DOHH2 (cell line): ENCODE measurements around the gene DNM1.

Experiments
- H3F3A ChIP-seq: fragments of 200-600 bp; sonication (generic), shearing (Covaris generic); 2 replicates; pipeline ENCODE4 v1.6.0; 2016; ENCODE audit warnings: antibody characterized with exemption, mild to moderate bottlenecking; ENCODE audit not compliant: control insufficient read depth, insufficient read depth
- H3K27ac ChIP-seq: fragments of 200-600 bp; sonication (generic); 2 replicates; pipeline ENCODE4 v1.5.1; 2014; ENCODE audit warnings: low read depth, mild to moderate bottlenecking, low read length, moderate library complexity
- H3K27me3 ChIP-seq: fragments of 200-600 bp; sonication (generic); 2 replicates; pipeline ENCODE4 v1.6.1; 2014; ENCODE audit warnings: mild to moderate bottlenecking, low read length, mixed read lengths; ENCODE audit not compliant: control insufficient read depth
- H3K36me3 ChIP-seq: fragments of 200-600 bp; sonication (generic); 2 replicates; pipeline ENCODE4 v1.6.1; 2014; ENCODE audit warnings: mild to moderate bottlenecking, low read length, moderate library complexity, mixed read lengths; ENCODE audit not compliant: control insufficient read depth
- H3K4me1 ChIP-seq: fragments of 200-600 bp; sonication (generic); 2 replicates; pipeline ENCODE4 v1.6.1; 2014; ENCODE audit warnings: mild to moderate bottlenecking, low read length, mixed read lengths; ENCODE audit not compliant: control insufficient read depth
- H3K4me2 ChIP-seq: fragments of 200-600 bp; sonication (generic); 2 replicates; pipeline ENCODE4 v1.6.0; 2014; ENCODE audit warnings: mild to moderate bottlenecking, low read length, moderate library complexity
- H3K4me3 ChIP-seq: fragments of 200-600 bp; sonication (generic); 2 replicates; pipeline ENCODE4 v1.5.1; 2014; ENCODE audit warnings: mild to moderate bottlenecking, low read length, mixed read lengths
- H3K79me2 ChIP-seq: fragments of 200-600 bp; sonication (generic); 2 replicates; pipeline ENCODE4 v1.6.1; 2014; ENCODE audit warnings: mild to moderate bottlenecking, low read length, mixed read lengths; ENCODE audit not compliant: control insufficient read depth
- H3K9me2 ChIP-seq: fragments of 200-600 bp; sonication (generic); replicated peaks from 2 replicates; pipeline ENCODE4 v1.6.1; 2014; ENCODE audit warnings: mild to moderate bottlenecking, low read length, mixed read lengths; ENCODE audit not compliant: control insufficient read depth
- H3K9me3 ChIP-seq: fragments of 200-600 bp; sonication (generic); 2 replicates; pipeline ENCODE4 v1.6.1; 2014; ENCODE audit warnings: antibody characterized with exemption, low read length, mixed read lengths; ENCODE audit not compliant: control insufficient read depth, insufficient read depth
- H4K20me1 ChIP-seq: fragments of 200-600 bp; sonication (generic); 2 replicates; pipeline ENCODE4 v1.6.0; 2014; ENCODE audit warnings: low read depth, mild to moderate bottlenecking, antibody characterized with exemption, low read length, moderate library complexity; ENCODE audit not compliant: control insufficient read depth, insufficient read depth
- CTCF ChIP-seq: fragments of 200-600 bp; sonication (generic); IDR thresholded peaks from one replicate; pipeline ENCODE4 v1.5.1; 2014; ENCODE audit warnings: antibody characterized with exemption, mild to moderate bottlenecking, low read depth, low read length; ENCODE audit not compliant: poor library complexity, severe bottlenecking
- EZH2phosphoT487 ChIP-seq: fragments of 200-600 bp; sonication (generic); IDR thresholded peaks from 2 replicates; pipeline ENCODE4 v1.6.1; 2017; ENCODE audit warnings: borderline replicate concordance, mild to moderate bottlenecking, antibody characterized with exemption, low read length, moderate library complexity, mixed read lengths

The DNM1 gene

GRCh38 chr9:128297221-128297773 is 94.1 kb downstream of the DNM1 start:
- H3K27me3 ChIP-seq, result no peaks in the 10 kb centered on the region
- no peaks in the 10 kb centered on the region for H3K36me3 ChIP-seq
- H3F3A ChIP-seq, result no peaks in the 10 kb centered on the region
- no peaks in the 10 kb centered on the region for H3K9me2 ChIP-seq
- H3K27ac ChIP-seq, result no peak overlapping the region
- H3K4me3 ChIP-seq, result no peak overlapping the region
- no peaks in the 10 kb centered on the region for H3K4me1 ChIP-seq
- H4K20me1 ChIP-seq, result no peaks in the 10 kb centered on the region
- H3K9me3 ChIP-seq, result no peaks in the 10 kb centered on the region
- no peak overlapping the region for H3K4me2 ChIP-seq
- no peak for TF ChIP-seq EZH2phosphoT487
- TF ChIP-seq CTCF, result no peak
- H3K79me2 ChIP-seq, result no peaks in the 10 kb centered on the region

- no peak overlapping the region for H3K4me3 ChIP-seq
- no peaks in the 10 kb centered on the region for H3F3A ChIP-seq
- no peaks in the 10 kb centered on the region for H3K9me3 ChIP-seq
- H3K79me2 ChIP-seq, result no peaks in the 10 kb centered on the region
- TF ChIP-seq EZH2phosphoT487 (no peak), CTCF (no peak)
- H3K36me3 ChIP-seq, result no peaks in the 10 kb centered on the region
- H3K27ac ChIP-seq, result no peak overlapping the region
- H3K9me2 ChIP-seq, result no peaks in the 10 kb centered on the region
- no peaks in the 10 kb centered on the region for H4K20me1 ChIP-seq
- no peaks in the 10 kb centered on the region for H3K4me1 ChIP-seq
- no peak overlapping the region for H3K4me2 ChIP-seq
- H3K27me3 ChIP-seq, result no peaks in the 10 kb centered on the region
These were observed 95.6 kb downstream of the DNM1 start for GRCh38 chr9:128298535-128299482.

GRCh38 chr9:128304136-128304970 is 101.2 kb downstream of the DNM1 start:
- Histone ChIP-seq H3F3A (no peaks in the 10 kb centered on the region), H3K4me3 (no peak overlapping the region)

More at GRCh38 chr9:128304136-128304970, 101.2 kb downstream of the DNM1 start:
- Histone ChIP-seq H3K27ac (no peak overlapping the region), H3K4me2 (no peak overlapping the region), H3K9me2 (no peaks in the 10 kb centered on the region), H3K9me3 (no peaks in the 10 kb centered on the region), H4K20me1 (no peaks in the 10 kb centered on the region), H3K27me3 (no peaks in the 10 kb centered on the region), H3K36me3 (peaks cover 8% of the 10 kb centered on the region), H3K4me1 (no peaks in the 10 kb centered on the region), H3K79me2 (no peaks in the 10 kb centered on the region)
- TF ChIP-seq EZH2phosphoT487 (no peak), CTCF (no peak)
